ENCODE measurements around the gene RIBC1.

DNA sequence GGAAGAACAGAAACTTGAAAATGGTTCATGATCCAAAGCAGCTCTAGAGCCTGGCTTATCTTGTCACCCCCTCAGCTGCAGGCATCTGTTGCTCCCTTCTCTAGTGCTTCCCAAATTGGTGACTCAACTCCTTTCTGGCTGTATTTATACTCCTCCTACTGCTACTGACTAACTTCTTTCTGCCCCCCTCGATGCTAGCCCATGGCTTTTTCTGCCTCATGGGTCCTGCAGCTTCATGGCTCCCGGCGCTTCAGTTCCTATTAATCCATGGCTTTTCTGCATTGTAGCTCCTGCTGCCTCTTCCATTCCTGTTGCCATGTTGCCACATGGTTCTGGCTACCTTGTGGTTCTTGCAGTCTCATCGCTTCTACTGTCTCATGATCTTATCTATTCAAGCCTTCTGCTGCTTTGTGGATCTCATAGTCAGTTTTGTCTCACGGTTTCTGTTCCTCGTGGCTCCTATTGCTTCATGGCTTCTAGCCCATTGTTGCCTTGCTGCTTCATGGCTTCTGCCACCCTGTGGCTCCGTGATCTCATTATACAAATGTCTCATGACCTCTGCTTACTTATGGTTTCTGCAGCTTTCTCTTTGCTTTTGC is 48.4 kb upstream of the RIBC1 start:
- TF ChIP-seq EZH2phosphoT487 (IDR thresholded peaks at IDR 0.05; ENCODE audit: borderline replicate concordance) (no peak), CTCF (conservative IDR thresholded peaks at IDR 0.05; ENCODE audit: low read length) (no peak)

All from Loucy (cell line).